A549 treated with DMSO at 1 μM for 4 hours (cell line): ENCODE measurements around the gene LIPA. TPM values are rescaled to one million over a fixed set of nuclear protein-coding genes. Genes with fewer than 3 reads are reported as not detected.

Experiments used
- total RNA-seq: library from RNA; stranded (reverse); fragments of 200-300 nt; extraction: Qiagen RNA extraction; gene quantifications from 5 replicates; pipeline ENCODE4 v1.2.3, GENCODE V29; 2022; ENCODE audit warnings: low read depth

LIPA gene
- 41.8 to 56.8 TPM (median 51.2 TPM) in 5 replicates for total RNA-seq

DNA sequence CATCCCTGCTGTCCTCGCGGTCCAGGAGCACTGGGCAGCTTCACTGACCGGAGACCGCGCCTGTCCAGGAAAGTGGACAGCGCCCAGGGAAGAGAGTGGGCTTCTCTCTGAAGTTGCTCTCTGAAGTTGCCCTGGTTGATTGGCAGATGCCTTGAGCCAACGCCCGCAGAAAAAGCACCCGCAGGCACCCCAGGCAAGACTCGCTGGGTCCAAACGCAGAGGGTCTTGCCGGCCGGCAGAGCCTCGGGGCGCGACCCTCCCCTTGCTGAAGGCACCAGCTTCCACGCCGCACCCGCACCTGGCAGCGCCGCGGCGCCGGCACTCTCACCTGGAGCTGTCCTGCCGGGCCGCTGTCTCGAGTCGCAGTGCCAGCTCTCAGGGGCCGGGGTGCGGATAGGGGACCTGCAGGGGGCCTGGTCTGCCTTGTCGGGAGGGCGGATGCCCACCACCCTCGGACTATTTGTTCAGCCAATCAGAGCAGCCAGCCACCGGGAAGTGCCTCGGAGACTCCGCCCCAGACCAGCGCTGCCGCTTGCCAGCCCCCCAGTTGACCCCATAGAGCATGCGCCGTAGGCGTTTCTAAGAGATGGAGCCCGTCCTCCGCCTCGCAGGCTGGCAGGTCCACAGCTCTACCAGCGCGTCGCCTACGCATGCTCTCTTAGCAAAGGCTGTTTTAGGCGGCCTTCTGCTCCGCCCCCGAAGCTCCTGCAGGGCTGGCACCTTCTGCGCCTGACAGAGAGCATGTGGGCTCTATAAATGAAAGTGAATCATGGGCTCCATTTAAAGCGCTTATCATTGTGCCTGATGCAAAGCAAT is at the start of gene LIPA:
LIPA (minus strand) TSS at position 367 of the 816 bp plus-strand sequence. CDS start 4,127 bp downstream, outside the sequence.

DNA sequence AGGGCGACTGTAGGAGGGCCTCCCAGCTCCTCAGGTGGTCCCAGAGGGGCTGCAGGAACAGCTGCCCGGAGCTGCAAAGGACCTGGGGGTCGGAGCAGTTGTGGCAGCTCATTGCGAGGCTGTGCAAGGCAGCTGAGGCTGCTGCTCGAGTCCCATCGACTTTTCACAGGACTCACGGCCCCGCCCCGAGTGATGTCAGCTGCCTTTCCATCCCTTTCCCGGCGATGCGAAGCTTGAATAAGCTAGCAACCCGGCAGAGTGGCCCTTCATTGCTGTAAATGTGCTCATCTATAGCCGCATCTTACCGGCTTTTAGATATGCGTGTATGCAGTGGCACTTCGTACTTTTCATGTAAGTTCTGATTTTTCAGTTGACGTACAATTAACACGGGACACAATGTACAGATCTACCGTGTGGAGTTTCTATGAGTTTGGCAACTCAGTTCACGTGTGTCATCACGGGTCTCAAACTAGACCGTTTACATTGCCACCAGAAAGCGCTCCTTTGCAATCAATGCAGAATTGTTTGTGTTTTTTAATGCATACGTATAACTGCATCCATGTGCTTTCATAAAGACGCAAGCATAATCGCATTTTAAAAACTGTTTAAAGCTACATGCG is 44.3 kb downstream of the LIPA start, which contains the start of gene CH25H:
CH25H (minus strand) TSS at position 137 of the 620 bp plus-strand sequence; CDS start at position 112, 25 bp downstream.

Other genes starting within 250 kb of the LIPA start
- 0.06 to 0.07 TPM in 2 of 5 replicates, not detected in the others for gene CH25H, start 44.5 kb downstream of the LIPA start, total RNA-seq
- 2.5 to 5.4 TPM (median 3.4 TPM) in 5 replicates for gene IFIT2, start 50.3 kb upstream of the LIPA start, total RNA-seq
- gene IFIT3, start 76.2 kb upstream of the LIPA start, total RNA-seq = 4.9 to 8.4 TPM (median 6.5 TPM) in 5 replicates
- gene IFIT1B, start 126.3 kb upstream of the LIPA start, total RNA-seq = not detected in 5 replicates
- gene IFIT1, start 140.8 kb upstream of the LIPA start, total RNA-seq = 4.6 to 7.6 TPM (median 5.5 TPM) in 5 replicates
- gene IFIT5, start 162.8 kb upstream of the LIPA start, total RNA-seq = 7.3 to 11.4 TPM (median 9.3 TPM) in 5 replicates